Choroid plexus epithelial cell (primary cell): ENCODE data around the gene GPRIN1.
A peak's percentile ranks its signal among the peaks of the same experiment; 100 is the strongest.
"Not testable (repeated sequence)": the region's sequence is repeated elsewhere in the genome, so short reads cannot be mapped to it uniquely, and the experiment has no call there.

ENCODE experiments used
- DNase-seq: peaks from one replicate; pipeline ENCODE4 v3.0.0-alpha.2; 2010; ENCODE audit warnings: low read depth
- H3K4me3 ChIP-seq: 2 replicates; pipeline ENCODE4 v1.5.1; 2011; ENCODE audit warnings: low read depth, mild to moderate bottlenecking, control low read depth, low read length, moderate library complexity
- CTCF ChIP-seq: conservative IDR thresholded peaks from 2 replicates; pipeline ENCODE4 v1.5.1; 2011; ENCODE audit warnings: low read depth, mild to moderate bottlenecking, control low read depth, inconsistent platforms, low read length, moderate library complexity

The GPRIN1 gene

GRCh38 chr5:176608937-176609723 is 826 bp downstream of the GPRIN1 start:
- H3K4me3 ChIP-seq, result peak overlapping the region; percentile 65
- DNase-seq, result no peak
- no peak for TF ChIP-seq CTCF

- no peak for TF ChIP-seq CTCF
- DNase-seq, result no peak
- H3K4me3 ChIP-seq, result no peak overlapping the region
These were observed 1.7 kb downstream of the GPRIN1 start for GRCh38 chr5:176608142-176608705.

GRCh38 chr5:176606875-176607274 is 3.1 kb downstream of the GPRIN1 start:
- no peak for TF ChIP-seq CTCF
- no peak for DNase-seq
- H3K4me3 ChIP-seq, result no peak overlapping the region

- no peak overlapping the region for H3K4me3 ChIP-seq
- DNase-seq, result no peak
- TF ChIP-seq CTCF, result no peak
These were observed 3.9 kb downstream of the GPRIN1 start for GRCh38 chr5:176606032-176606431.

- no peak for DNase-seq
- no peak overlapping the region for H3K4me3 ChIP-seq
- no peak for TF ChIP-seq CTCF
These were observed 6.9 kb downstream of the GPRIN1 start for GRCh38 chr5:176603091-176603490.

GRCh38 chr5:176601901-176602482 is 8.0 kb downstream of the GPRIN1 start:
- DNase-seq, result no peak
- no peak for TF ChIP-seq CTCF
- no peak overlapping the region for H3K4me3 ChIP-seq

GRCh38 chr5:176599749-176600430 is 10.1 kb downstream of the GPRIN1 start:
- not testable (repeated sequence) for H3K4me3 ChIP-seq, DNase-seq
